HepG2 (cell line): ENCODE data around the gene COX18. TPM values are rescaled to one million over a fixed set of nuclear protein-coding genes. Genes with fewer than 3 reads are reported as not detected.

Source experiments
- EP300 ChIP-seq, 3 experiments: sonication (generic) in 1 of 3; formaldehyde crosslinking in 1 of 3; IDR thresholded peaks; 2 replicates each; pipeline versions ENCODE4 v1.5.1 to v1.6.1; 2011 to 2020; ENCODE audit warnings: low read depth in 2 of 3, low read length in 2 of 3, borderline replicate concordance in 1 of 3, improper control_type of control experiment in 1 of 3, mild to moderate bottlenecking in 1 of 3, missing genetic modification reagents in 1 of 3, moderate library complexity in 1 of 3
- HES4 ChIP-seq: sonication (generic); formaldehyde crosslinking; IDR thresholded peaks from 2 replicates; pipeline ENCODE4 v1.9.0; 2021; ENCODE audit warnings: mild to moderate bottlenecking, missing genetic modification reagents, borderline replicate concordance
- ONECUT2 ChIP-seq: sonication (generic); formaldehyde crosslinking; IDR thresholded peaks from 2 replicates; pipeline ENCODE4 v1.4.0; 2020; ENCODE audit warnings: missing genetic modification reagents
- SCMH1 ChIP-seq: sonication (generic); formaldehyde crosslinking; IDR thresholded peaks from 2 replicates; pipeline ENCODE4 v1.9.0; 2021; ENCODE audit warnings: missing genetic modification reagents, mild to moderate bottlenecking, borderline replicate concordance
- STAT5B ChIP-seq: sonication (generic); formaldehyde crosslinking; IDR thresholded peaks from 2 replicates; pipeline ENCODE4 v1.4.0; 2020; ENCODE audit warnings: missing genetic modification reagents
- ZNF670 ChIP-seq: sonication (generic); formaldehyde crosslinking; IDR thresholded peaks from 2 replicates; pipeline ENCODE4 v1.8.0; 2022; ENCODE audit warnings: mild to moderate bottlenecking, missing genetic modification reagents, borderline replicate concordance
- polyA plus RNA-seq, 8 experiments: library from polyadenylated mRNA; depleted of rRNA in 3 of 8; stranded (reverse) in 7 of 8; unstranded in 1 of 8; fragments of >200 nt; fragmentation: Illumina TruSeq in 4 of 8; extraction: Trizol in 4 of 8; gene quantifications; 2 replicates each; pipeline versions ENCODE4 v1.2.1 to v1.2.3, GENCODE V29; 2011 to 2016; ENCODE audit warnings: low read depth in 4 of 8, missing spikeins in 1 of 8, mixed read lengths in 1 of 8; ENCODE audit not compliant: insufficient read depth in 1 of 8
- total RNA-seq, 5 experiments: library from RNA; depleted of rRNA; stranded (reverse); fragments of >200 nt; fragmentation: Illumina TruSeq; extraction: Trizol; gene quantifications; 2 replicates each; pipeline ENCODE4 v1.2.3, GENCODE V29; 2016; ENCODE audit warnings: low read depth in 1 of 5
- TF ChIP-seq, protein P1 (sequence below), 2 experiments: sonication (generic) in 1 of 2; formaldehyde crosslinking in 1 of 2; IDR thresholded peaks; 2 replicates each; pipeline versions ENCODE4 v1.6.1 to v1.9.0; 2014 to 2022; ENCODE audit warnings: antibody characterized with exemption in 1 of 2, borderline replicate concordance in 1 of 2, inconsistent platforms in 1 of 2, low read depth in 1 of 2, missing genetic modification reagents in 1 of 2
- TF ChIP-seq, protein P2 (sequence below): sonication (generic); formaldehyde crosslinking; IDR thresholded peaks from 2 replicates; pipeline ENCODE4 v1.5.0; 2020; ENCODE audit warnings: missing genetic modification reagents
- TF ChIP-seq, protein P3 (sequence below): IDR thresholded peaks from 2 replicates; pipeline ENCODE4 v1.6.1; 2016; ENCODE audit warnings: missing biosample characterization, missing genetic modification reagents, low read depth
- TF ChIP-seq, protein P4 (sequence below): sonication (generic); formaldehyde crosslinking; IDR thresholded peaks from 2 replicates; pipeline ENCODE4 v1.4.0; 2020; ENCODE audit warnings: missing genetic modification reagents, mild to moderate bottlenecking, borderline replicate concordance
- TF ChIP-seq, protein P5 (sequence below): sonication (generic); formaldehyde crosslinking; IDR thresholded peaks from 2 replicates; pipeline ENCODE4 v1.5.1; 2020; ENCODE audit warnings: missing genetic modification reagents, mild to moderate bottlenecking, borderline replicate concordance
- TF ChIP-seq, protein P6 (sequence below): sonication (generic); formaldehyde crosslinking; IDR thresholded peaks from 2 replicates; pipeline ENCODE4 v1.8.0; 2022; ENCODE audit warnings: mild to moderate bottlenecking, missing genetic modification reagents, borderline replicate concordance

The COX18 gene
- total and polyA plus RNA-seq, 2 of the 13 experiments (the other 11 are each of a cell fraction or from before 2014, with no cell fraction given): 8.7 to 21.3 TPM

DNA sequence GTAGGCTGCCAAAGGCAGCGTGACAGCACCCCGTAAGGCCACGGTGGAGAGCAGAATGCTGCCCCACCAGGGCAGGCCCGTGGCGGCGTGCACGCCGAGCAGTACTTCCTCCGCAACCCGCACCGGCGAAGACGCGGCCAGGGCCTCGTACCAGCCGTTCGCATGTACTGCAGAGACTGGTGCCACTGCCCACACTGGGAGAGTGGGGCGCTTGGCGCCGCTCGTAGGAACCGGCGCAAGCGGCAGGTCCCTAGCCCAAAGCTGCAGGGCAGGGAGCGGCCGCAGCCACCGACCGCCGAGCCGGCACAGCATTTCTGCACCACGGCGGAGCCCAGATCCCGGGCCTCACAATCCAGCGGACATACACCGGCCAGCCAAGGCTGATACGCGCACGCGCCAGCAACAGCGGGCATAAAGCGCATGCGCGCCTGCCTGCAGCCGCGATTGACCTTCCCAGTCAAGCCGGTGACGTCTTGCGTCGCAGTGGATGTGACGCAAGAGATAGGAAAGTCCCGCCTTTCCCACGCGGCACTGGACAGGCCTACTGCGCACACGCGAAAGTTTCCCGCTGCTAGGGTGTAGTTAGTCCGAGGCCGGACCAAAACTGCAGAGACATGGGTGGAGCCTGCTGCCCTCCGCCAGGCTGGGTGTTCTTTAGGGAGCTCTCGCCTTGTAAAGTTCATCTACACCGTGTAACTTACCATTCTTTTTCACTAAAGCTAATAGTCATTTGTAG, at the start of gene COX18 (continued):
- TF ChIP-seq, protein P1, sequence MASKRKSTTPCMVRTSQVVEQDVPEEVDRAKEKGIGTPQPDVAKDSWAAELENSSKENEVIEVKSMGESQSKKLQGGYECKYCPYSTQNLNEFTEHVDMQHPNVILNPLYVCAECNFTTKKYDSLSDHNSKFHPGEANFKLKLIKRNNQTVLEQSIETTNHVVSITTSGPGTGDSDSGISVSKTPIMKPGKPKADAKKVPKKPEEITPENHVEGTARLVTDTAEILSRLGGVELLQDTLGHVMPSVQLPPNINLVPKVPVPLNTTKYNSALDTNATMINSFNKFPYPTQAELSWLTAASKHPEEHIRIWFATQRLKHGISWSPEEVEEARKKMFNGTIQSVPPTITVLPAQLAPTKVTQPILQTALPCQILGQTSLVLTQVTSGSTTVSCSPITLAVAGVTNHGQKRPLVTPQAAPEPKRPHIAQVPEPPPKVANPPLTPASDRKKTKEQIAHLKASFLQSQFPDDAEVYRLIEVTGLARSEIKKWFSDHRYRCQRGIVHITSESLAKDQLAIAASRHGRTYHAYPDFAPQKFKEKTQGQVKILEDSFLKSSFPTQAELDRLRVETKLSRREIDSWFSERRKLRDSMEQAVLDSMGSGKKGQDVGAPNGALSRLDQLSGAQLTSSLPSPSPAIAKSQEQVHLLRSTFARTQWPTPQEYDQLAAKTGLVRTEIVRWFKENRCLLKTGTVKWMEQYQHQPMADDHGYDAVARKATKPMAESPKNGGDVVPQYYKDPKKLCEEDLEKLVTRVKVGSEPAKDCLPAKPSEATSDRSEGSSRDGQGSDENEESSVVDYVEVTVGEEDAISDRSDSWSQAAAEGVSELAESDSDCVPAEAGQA (IDR thresholded peaks at IDR 0.05; ENCODE audit: low read depth): peak; percentile 96
- TF ChIP-seq, protein P1 (CRISPR knock-in tag; IDR thresholded peaks at IDR 0.05; ENCODE audit: borderline replicate concordance): no peak
- TF ChIP-seq ZNF670 (peak; percentile 98), HES4 (CRISPR knock-in tag) (peak; percentile 95), EP300 (IDR thresholded peaks at IDR 0.05; ENCODE audit: low read depth in 2 of 2, low read length in 2 of 2) (0 out of 4 replicates have a peak, but pooled peaks of 1 of the 2 experiments have one; percentile 15), EP300 (CRISPR knock-in tag; IDR thresholded peaks at IDR 0.05; ENCODE audit: borderline replicate concordance) (peak; percentile 42; the same call in 1 of the 2 replicates), SCMH1 (no peak), STAT5B (CRISPR knock-in tag) (no peak), ONECUT2 (CRISPR knock-in tag) (0 out of 2 replicates have a peak, but pooled peaks have one; percentile 31)
- TF ChIP-seq, protein P2, sequence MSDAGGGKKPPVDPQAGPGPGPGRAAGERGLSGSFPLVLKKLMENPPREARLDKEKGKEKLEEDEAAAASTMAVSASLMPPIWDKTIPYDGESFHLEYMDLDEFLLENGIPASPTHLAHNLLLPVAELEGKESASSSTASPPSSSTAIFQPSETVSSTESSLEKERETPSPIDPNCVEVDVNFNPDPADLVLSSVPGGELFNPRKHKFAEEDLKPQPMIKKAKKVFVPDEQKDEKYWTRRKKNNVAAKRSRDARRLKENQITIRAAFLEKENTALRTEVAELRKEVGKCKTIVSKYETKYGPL (CRISPR knock-in tag): 0 out of 2 replicates have a peak, but pooled peaks have one; percentile 45
- TF ChIP-seq, protein P3, sequence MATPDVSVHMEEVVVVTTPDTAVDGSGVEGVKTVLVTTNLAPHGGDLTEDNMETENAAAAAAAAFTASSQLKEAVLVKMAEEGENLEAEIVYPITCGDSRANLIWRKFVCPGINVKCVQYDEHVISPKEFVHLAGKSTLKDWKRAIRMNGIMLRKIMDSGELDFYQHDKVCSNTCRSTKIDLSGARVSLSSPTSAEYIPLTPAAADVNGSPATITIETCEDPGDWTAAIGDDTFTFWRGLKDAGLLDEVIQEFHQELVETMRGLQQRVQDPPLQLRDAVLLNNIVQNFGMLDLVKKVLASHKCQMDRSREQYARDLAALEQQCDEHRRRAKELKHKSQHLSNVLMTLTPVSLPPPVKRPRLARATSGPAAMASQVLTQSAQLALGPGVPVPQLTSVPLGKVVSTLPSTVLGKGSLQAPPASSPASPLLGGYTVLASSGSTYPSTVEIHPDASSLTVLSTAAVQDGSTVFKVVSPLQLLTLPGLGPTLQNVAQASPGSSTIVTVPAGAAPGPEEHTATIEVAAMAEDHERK (CRISPR knock-in tag): no peak; the same call in 1 of the 2 replicates
- TF ChIP-seq, protein P4, sequence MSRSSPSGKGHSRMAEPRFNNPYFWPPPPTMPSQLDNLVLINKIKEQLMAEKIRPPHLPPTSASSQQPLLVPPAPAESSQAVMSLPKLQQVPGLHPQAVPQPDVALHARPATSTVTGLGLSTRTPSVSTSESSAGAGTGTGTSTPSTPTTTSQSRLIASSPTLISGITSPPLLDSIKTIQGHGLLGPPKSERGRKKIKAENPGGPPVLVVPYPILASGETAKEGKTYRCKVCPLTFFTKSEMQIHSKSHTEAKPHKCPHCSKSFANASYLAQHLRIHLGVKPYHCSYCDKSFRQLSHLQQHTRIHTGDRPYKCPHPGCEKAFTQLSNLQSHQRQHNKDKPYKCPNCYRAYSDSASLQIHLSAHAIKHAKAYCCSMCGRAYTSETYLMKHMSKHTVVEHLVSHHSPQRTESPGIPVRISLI (CRISPR knock-in tag): peak; percentile 65; the same call in 1 of the 2 replicates
- TF ChIP-seq, protein P5, sequence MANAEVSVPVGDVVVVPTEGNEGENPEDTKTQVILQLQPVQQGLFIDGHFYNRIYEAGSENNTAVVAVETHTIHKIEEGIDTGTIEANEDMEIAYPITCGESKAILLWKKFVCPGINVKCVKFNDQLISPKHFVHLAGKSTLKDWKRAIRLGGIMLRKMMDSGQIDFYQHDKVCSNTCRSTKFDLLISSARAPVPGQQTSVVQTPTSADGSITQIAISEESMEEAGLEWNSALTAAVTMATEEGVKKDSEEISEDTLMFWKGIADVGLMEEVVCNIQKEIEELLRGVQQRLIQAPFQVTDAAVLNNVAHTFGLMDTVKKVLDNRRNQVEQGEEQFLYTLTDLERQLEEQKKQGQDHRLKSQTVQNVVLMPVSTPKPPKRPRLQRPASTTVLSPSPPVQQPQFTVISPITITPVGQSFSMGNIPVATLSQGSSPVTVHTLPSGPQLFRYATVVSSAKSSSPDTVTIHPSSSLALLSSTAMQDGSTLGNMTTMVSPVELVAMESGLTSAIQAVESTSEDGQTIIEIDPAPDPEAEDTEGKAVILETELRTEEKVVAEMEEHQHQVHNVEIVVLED: peak; percentile 88
- TF ChIP-seq, protein P6, sequence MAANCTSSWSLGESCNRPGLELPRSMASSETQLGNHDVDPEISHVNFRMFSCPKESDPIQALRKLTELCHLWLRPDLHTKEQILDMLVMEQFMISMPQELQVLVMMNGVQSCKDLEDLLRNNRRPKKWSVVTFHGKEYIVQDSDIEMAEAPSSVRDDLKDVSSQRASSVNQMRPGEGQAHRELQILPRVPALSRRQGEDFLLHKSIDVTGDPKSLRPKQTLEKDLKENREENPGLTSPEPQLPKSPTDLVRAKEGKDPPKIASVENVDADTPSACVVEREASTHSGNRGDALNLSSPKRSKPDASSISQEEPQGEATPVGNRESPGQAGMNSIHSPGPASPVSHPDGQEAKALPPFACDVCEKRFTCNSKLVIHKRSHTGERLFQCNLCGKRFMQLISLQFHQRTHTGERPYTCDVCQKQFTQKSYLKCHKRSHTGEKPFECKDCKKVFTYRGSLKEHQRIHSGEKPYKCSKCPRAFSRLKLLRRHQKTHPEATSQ (CRISPR knock-in tag): no peak; the same call in 1 of the 2 replicates
